ENCODE results near the gene NETO2.

Gene NETO2

DNA sequence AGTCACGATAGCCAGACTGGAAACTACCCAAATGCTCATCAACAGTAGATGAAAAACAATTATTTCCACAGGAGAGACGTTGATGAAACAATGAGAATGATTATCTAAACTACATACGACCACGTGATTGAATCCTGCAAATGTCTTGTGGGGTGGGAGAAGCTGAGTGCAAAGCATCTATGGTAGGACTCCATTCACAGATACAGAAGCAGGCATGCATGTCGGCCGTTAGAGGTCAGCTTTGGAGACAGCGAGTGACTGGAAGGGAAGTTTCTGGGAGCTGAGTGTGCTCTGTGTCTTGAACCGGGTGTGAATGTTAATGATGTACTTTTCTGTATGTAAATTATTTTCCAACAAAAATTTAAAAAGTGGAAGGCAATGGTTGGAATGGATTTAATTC, 98.7 kb downstream of the NETO2 start:
- no peak for DNase-seq (ENCODE audit: low read depth)

DNA sequence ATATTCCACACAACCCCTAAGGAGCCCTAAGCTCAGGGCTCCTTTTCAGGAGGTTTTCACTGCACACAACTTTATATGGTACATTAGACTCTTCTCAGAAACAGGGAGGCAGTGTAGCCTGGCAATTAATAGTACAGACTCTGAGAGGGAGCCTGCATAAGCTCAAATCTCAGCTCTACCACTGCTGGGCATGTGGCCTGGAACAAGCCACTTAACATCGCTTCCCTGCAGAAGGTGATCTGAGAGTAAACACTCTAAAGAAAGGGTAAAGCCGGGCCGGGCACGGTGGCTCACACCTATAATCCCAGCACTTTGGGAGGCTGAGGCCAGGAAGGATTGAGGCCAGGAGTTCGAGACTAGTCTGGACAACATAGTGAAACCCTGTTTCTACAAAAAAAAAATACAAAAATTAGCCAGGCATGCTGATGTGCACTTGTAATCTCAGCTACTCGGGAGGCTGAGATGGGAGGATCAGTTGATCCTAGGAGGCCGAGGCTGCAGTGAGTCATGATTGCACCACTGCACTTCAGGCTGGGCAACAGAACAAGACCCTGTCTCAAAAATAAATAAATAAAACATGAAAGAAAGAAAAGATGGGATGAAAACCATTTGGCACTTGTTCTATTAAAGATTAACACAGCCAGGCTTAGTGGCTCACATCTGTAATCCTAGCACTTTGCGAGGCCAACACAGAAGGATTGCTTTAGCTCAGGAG, 99.6 kb downstream of the NETO2 start:
- DNase-seq (ENCODE audit: low read depth) = no peak

GRCh38 chr16:47043200-47043599, 100.5 kb downstream of the NETO2 start:
- no peak for DNase-seq (ENCODE audit: low read depth)

DNA sequence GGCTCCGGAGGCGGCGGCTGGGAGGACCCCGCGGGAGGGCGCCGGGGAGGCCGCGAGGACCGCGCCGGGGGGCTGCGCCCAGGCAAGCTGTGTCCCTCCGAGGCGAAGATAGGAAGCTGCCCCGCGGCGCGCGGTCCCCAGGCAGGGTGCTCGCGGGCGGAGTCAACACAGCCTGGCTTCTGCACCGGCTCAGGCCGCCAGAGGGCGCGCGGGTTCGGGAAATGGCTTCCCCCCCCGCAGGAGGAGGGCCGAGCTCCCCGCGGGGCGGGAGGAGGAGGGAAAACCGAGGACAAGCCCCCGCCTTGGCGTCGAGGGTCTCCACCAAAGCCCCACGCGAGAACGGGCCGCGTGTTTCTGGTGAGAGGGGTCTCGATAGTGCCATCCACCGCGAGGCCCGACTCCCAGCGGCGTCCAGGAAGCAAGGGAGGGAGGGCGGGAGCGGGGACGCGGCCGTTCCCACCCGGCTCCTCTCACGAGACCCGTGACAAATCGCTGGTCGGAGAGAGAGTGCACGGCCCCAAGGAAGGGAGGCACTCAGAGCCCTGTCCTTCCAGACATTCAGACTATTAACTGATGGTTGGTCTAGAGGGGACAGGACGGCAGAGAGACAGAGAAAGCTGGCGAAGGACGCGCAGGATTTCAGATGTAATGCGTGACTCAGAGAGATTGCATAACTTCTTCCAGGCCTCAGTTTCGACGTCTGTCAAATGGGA, 105.8 kb downstream of the NETO2 start:
- peak; percentile 87 for DNase-seq (ENCODE audit: low read depth)

DNA sequence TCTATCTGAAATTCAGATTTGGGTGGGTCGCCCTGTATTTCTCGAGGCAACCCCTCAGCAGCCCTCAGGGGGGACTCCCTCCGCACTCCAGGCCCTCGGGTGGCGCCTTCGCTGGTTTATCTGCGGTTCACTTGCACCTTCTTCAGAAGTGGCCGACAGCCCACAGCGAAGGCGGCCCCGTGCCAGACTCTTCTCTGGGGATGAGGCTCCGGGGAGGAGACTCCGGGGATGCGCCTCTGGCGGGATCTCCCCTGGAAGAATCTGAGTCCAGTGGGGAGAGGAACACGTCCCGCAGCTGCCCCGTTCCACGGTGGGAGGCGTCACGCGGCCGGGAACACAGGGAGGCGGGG, 106.4 kb downstream of the NETO2 start:
- peak; percentile 11 for DNase-seq (ENCODE audit: low read depth)

DNA sequence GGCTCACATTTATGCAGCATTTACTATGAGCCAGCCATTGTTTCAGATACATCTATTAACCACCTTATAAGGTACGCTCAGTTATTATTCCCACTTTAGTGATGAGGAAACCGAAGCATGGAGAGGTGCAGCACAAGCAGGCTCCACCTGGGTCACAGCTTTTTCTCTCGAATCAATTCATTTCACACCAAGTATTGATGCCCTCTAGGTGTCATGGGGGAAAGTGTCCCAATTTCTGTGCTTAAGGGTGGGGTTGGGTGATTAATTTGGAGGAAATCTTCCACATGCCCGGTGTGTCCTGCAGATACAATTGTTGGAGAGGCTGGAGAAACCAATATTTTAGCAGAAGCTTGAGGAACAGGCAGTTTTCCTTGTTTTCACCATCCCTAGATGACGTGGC, 107.5 kb downstream of the NETO2 start:
- DNase-seq (ENCODE audit: low read depth) = no peak

DNA sequence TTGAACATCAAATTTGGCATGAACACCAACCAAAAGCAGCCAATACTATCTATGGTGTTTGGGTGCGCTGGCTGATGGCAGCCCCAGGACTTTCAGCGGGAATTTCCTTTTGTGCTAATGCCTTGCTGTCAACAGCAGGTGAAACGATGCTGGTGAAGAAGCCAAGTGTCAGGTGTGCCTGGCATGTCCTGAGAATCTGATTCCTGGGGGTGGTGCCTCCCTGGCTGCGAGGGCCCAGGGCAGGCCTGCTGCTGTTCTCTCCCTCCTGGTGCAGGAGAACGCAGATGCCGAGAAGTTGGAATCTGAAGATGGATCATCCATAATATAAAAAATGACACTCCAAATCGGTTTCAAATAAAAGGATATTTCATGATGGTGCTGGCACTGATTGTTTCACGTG, 108.3 kb downstream of the NETO2 start:
- no peak for DNase-seq (ENCODE audit: low read depth)

DNA sequence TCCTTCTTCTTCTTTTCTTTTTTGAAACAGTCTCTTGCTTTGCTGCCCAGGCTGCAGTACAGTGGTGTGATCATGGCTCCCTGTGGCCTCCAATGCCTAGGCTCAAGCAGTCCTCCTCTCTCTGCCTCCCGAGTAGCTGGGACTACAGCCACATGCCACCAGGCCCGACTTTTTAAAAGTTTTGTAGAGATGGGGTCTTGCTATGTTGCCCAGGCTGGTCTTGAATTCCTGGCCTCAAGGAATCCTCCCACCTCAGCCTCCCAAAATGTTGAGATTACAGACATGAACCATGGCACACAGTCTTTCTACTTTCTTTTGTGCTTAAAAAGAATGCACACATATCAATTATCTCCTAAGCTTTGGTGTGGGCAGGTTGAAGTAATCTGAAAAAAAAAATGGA, 109.3 kb downstream of the NETO2 start:
- no peak for DNase-seq (ENCODE audit: low read depth)

- DNase-seq (ENCODE audit: low read depth) = no peak
Observed at GRCh38 chr16:47033176-47033575, 110.6 kb downstream of the NETO2 start.

- DNase-seq (ENCODE audit: low read depth) = no peak
Observed at GRCh38 chr16:47029724-47030123, 114.0 kb downstream of the NETO2 start.

DNA sequence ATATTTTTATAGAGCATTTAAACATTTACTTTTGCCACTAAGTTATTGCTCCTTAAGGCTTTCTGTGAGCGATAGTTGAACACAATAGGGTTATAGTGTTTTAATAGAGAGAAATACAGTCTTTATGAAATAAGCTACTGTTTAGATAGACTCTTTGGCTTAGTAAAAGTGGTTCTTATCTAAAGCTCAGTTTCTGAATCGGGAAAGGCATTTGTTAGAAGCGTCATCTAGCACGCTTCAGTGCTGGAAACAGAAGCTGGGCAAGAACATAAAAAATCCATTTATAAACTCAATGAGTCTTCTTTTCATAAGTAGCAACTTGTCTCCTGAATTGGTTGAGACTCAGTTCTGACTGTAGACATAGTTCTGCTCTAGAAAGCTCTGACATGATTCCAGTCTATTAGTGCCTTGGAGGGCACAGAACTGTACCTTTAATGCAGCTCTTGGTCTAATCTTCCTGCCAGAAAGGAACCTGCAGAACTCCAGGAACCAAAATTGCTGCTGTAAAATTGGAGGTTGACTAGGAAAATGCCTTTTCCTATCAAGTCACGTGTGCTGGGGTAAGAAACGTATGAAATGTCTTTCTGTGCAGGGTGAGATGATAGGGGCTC, 114.9 kb downstream of the NETO2 start:
- DNase-seq (ENCODE audit: low read depth) = no peak

Data from activated T-cell treated with anti-CD3 and anti-CD28 coated beads for 24 hours (primary cell).